Subcutaneous abdominal adipose tissue (tissue), 5 donors: Measurements from ENCODE around the gene SRC.

Experiments
- H3K27ac ChIP-seq: one replicate; pipeline ENCODE4 v1.7.0; 2013; ENCODE audit warnings: low read depth, mild to moderate bottlenecking, inconsistent platforms, low read length, moderate library complexity
- H3K27me3 ChIP-seq, 5 donors: one replicate each; pipeline ENCODE4 v1.7.0; 2013; ENCODE audit warnings: low read length in 5 of 5, inconsistent platforms in 1 of 5; ENCODE audit not compliant: control insufficient read depth in 5 of 5, insufficient read depth in 4 of 5
- H3K36me3 ChIP-seq, 5 donors: one replicate each; pipeline ENCODE4 v1.7.0; 2013; ENCODE audit warnings: low read length in 5 of 5; ENCODE audit not compliant: control insufficient read depth in 5 of 5, insufficient read depth in 5 of 5
- H3K4me1 ChIP-seq, 5 donors: one replicate each; pipeline ENCODE4 v1.7.0; 2013; ENCODE audit warnings: low read length in 5 of 5, mild to moderate bottlenecking in 3 of 5, moderate library complexity in 1 of 5; ENCODE audit not compliant: control insufficient read depth in 5 of 5, insufficient read depth in 5 of 5
- H3K4me3 ChIP-seq, 5 donors: one replicate each; pipeline ENCODE4 v1.7.0; 2013; ENCODE audit warnings: low read length in 5 of 5, low read depth in 1 of 5
- H3K9ac ChIP-seq, 5 donors: one replicate each; pipeline ENCODE4 v1.7.0; 2013; ENCODE audit warnings: low read length in 5 of 5, mild to moderate bottlenecking in 4 of 5, moderate library complexity in 3 of 5
- H3K9me3 ChIP-seq, 5 donors: one replicate each; pipeline ENCODE4 v1.7.0; 2013; ENCODE audit warnings: low read length in 5 of 5; ENCODE audit not compliant: control insufficient read depth in 5 of 5
- donor health status: healthy.
- donor health status: healthy.
- donor health status: healthy.
- donor health status: healthy.
- donor health status: healthy.

Gene SRC

GRCh38 chr20:37411408-37412219, 65.7 kb downstream of the SRC start:
- Histone ChIP-seq H3K9ac (peak overlapping the region in 1 of 5 donors; percentile 39), H3K27ac (no peak overlapping the region), H3K9me3 (no peaks in the 10 kb centered on the region), H3K4me1 (peaks cover 6 to 36% (median 30%) of the 10 kb centered on the region in 5 donors), H3K36me3 (no peaks in the 10 kb centered on the region), H3K27me3 (peaks cover 9 to 43% (median 35%) of the 10 kb centered on the region in 5 donors), H3K4me3 (peak overlapping the region; percentile 40 to 69 (median 62))

- H3K36me3 ChIP-seq: no peaks in the 10 kb centered on the region
- no peak overlapping the region for H3K27ac ChIP-seq
- H3K9me3 ChIP-seq: no peaks in the 10 kb centered on the region
- peaks cover 15 to 43% (median 35%) of the 10 kb centered on the region in 5 donors for H3K27me3 ChIP-seq
- H3K4me1 ChIP-seq: peaks cover 5 to 27% (median 23%) of the 10 kb centered on the region in 5 donors
- H3K4me3 ChIP-seq: no peak overlapping the region
- no peak overlapping the region for H3K9ac ChIP-seq
Observed at GRCh38 chr20:37413023-37413334, 67.0 kb downstream of the SRC start.

- Histone ChIP-seq H3K9ac (no peak overlapping the region), H3K36me3 (no peaks in the 10 kb centered on the region), H3K9me3 (no peaks in the 10 kb centered on the region), H3K27me3 (peaks cover 15 to 44% (median 39%) of the 10 kb centered on the region in 5 donors), H3K4me1 (peaks cover 5 to 23% (median 19%) of the 10 kb centered on the region in 5 donors), H3K27ac (no peak overlapping the region), H3K4me3 (no peak overlapping the region)
Observed at GRCh38 chr20:37413379-37413778, 67.4 kb downstream of the SRC start.

- Histone ChIP-seq H3K4me3 (no peak overlapping the region), H3K27me3 (peaks cover 6 to 41% (median 36%) of the 10 kb centered on the region in 5 donors), H3K36me3 (no peaks in the 10 kb centered on the region), H3K4me1 (peaks cover 5 to 21% (median 15%) of the 10 kb centered on the region in 5 donors), H3K27ac (no peak overlapping the region), H3K9me3 (no peaks in the 10 kb centered on the region), H3K9ac (no peak overlapping the region)
Observed at GRCh38 chr20:37414224-37415035, 68.5 kb downstream of the SRC start.

- Histone ChIP-seq H3K9me3 (no peaks in the 10 kb centered on the region), H3K36me3 (no peaks in the 10 kb centered on the region), H3K27ac (no peak overlapping the region), H3K27me3 (peaks cover 5 to 46% (median 37%) of the 10 kb centered on the region in 5 donors), H3K4me1 (peaks cover 5 to 21% (median 15%) of the 10 kb centered on the region in 5 donors), H3K9ac (no peak overlapping the region), H3K4me3 (no peak overlapping the region)
Observed at GRCh38 chr20:37415118-37416085, 69.5 kb downstream of the SRC start.

- no peaks in the 10 kb centered on the region for H3K9me3 ChIP-seq
- peaks cover 5 to 54% (median 37%) of the 10 kb centered on the region in 5 donors for H3K27me3 ChIP-seq
- no peaks in the 10 kb centered on the region for H3K36me3 ChIP-seq
- H3K27ac ChIP-seq: no peak overlapping the region
- no peak overlapping the region for H3K4me3 ChIP-seq
- no peak overlapping the region for H3K9ac ChIP-seq
- H3K4me1 ChIP-seq: peaks cover 5 to 15% (median 14%) of the 10 kb centered on the region in 5 donors
Observed at GRCh38 chr20:37416100-37416847, 70.3 kb downstream of the SRC start.

- Histone ChIP-seq H3K27ac (no peak overlapping the region), H3K36me3 (no peaks in the 10 kb centered on the region), H3K9me3 (no peaks in the 10 kb centered on the region), H3K27me3 (peaks cover 5 to 58% (median 44%) of the 10 kb centered on the region in 5 donors), H3K4me3 (no peak overlapping the region), H3K4me1 (peaks cover 1 to 9% (median 8%) of the 10 kb centered on the region in 5 donors), H3K9ac (no peak overlapping the region)
Observed at GRCh38 chr20:37416848-37417616, 71.1 kb downstream of the SRC start.

GRCh38 chr20:37417617-37418467, 71.9 kb downstream of the SRC start:
- H3K4me3 ChIP-seq: no peak overlapping the region
- peaks cover 8 to 60% (median 51%) of the 10 kb centered on the region in 5 donors for H3K27me3 ChIP-seq
- H3K9ac ChIP-seq: no peak overlapping the region
- no peaks in the 10 kb centered on the region for H3K36me3 ChIP-seq
- no peak overlapping the region for H3K27ac ChIP-seq
- peaks cover 0 to 3% (median 0%) of the 10 kb centered on the region in 5 donors for H3K4me1 ChIP-seq
- H3K9me3 ChIP-seq: no peaks in the 10 kb centered on the region
